Embryonic facial prominence (tissue), 1 donor: Measurements from ENCODE around the gene CNPY4.
A peak's percentile ranks its signal among the peaks of the same experiment; 100 is the strongest.

Source experiments
- DNase-seq: peaks from one replicate; pipeline ENCODE4 v3.0.0-alpha.2; 2016; ENCODE audit errors: extremely low spot score

Gene CNPY4

DNA sequence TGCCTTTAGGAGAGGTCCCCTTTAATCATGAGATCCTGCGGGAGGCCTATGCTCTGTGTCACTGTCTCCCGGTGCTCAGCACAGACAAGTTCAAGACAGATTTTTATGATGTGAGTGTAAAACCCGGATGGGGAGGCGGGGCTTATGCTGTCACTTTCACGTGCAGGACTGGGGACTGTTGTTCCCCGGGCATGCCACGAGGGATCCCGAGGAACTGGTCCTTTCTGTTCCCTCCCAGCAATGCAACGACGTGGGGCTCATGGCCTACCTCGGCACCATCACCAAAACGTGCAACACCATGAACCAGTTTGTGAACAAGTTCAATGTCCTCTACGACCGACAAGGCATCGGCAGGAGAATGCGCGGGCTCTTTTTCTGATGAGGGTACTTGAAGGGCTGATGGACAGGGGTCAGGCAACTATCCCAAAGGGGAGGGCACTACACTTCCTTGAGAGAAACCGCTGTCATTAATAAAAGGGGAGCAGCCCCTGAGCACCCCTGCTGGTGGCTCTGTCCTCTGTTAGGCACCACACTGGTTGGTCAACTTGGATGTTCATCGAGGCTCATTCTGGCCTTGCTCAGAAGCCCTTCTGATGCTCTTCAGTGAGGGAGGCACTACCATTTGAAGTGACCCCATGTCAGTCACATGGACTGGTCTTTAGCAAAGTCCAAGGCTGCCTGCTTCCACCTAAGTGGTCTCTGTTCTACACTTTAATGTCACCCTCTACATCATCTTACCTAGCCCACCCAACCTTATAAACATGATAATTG, 27.8 kb upstream of the CNPY4 start:
- no peak for DNase-seq

- DNase-seq, result no peak
Measured at GRCh38 chr7:100093054-100093453, 26.4 kb upstream of the CNPY4 start.

- no peak for DNase-seq
Measured at GRCh38 chr7:100093498-100093897, 25.9 kb upstream of the CNPY4 start.

DNA sequence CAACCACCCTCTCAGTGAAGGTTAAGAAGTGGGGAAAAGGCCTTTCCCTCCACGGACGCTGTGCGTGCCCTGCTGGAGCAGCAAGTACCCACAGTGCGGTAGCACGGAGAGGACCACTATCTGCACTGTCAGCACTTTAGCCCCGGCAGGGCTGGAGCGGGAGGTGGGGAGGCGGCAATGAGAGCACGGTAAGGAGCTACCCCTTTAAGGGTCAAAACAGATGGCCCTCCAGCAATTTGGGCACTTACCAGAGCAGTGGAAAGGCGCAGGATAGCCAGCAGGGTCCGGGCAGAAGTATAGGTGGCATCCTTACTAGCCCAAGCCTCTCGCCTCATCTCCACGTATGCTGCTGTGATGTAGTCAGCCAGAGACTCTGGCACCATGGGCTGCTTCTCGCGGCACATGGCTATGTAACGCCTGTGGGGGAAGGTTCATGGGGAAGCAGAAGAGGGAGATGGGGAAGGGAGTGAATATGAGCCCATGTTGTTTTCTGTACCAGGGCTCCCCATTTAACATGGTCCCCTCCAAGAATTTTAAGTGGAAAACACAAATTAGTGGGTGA, 25.4 kb upstream of the CNPY4 start:
- DNase-seq, result no peak

GRCh38 chr7:100095289-100095688, 24.1 kb upstream of the CNPY4 start:
- no peak for DNase-seq

DNA sequence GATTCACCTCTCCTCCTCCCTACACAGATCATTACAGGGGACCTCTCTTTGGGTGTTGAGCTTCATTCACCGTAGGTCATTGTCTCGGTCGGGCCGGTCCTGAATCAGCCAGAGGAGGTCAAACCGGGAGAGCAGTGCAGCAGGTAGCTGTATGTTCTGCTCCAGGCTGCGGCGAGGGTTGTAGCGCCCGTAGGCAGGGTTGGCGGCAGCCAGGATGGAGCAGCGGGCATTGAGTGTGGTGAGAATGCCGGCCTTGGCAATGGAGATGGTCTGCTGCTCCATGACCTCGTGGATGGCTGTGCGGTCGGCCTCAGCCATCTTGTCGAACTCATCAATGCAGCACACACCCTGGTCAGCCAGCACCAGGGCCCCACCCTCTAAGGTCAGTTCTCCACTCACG, 23.7 kb upstream of the CNPY4 start:
- DNase-seq, result no peak

DNA sequence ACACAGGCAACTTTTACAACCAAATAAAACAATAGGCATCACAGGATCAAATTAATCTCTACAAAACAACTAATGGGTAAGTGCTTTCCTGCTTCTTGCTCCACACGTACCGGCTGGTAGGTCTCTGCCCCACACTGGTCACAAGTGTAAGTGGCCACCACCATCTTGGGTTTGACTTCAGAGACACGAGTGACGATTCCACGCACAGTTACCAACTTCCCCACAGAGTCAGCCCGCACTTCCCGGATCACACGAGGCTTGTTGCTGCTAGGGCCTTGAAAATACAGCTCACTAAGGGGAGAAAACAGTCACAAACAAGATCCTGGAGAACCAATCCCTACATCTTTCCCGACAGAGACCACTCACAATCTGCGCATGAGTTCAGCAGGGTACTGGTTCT, 20.5 kb upstream of the CNPY4 start:
- no peak for DNase-seq

GRCh38 chr7:100099452-100099851, 20.0 kb upstream of the CNPY4 start:
- DNase-seq, result no peak

DNA sequence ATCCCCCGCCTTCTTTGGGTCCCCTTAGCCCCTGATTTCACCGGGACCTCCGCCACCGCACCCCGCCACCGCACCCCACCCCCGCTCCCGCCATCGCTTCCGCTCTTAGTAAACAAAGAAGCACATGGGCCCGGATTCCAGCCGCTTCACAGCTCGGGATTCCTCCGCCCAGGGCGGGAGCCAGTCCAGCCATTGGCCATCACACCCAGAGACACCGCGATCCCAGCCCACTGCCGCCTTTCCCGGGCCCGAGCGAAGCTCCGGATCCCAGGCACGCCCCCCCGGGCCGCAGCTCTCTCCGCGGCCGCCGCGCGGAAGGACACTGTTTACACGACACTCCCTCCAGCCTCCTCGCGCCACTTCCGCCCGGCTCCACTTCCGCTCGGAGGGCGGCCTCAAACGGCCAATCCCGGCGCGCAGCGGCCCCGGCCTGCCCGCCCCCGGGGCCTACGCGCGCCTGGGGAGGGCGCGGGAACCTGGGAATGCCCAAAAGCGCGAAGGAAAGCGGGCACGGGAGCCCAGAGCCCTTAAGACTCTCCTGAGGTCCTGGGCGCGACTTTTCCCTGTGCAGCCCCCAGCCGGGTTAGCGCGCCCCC, 18.9 kb upstream of the CNPY4 start:
- DNase-seq, result peak; percentile 88

DNA sequence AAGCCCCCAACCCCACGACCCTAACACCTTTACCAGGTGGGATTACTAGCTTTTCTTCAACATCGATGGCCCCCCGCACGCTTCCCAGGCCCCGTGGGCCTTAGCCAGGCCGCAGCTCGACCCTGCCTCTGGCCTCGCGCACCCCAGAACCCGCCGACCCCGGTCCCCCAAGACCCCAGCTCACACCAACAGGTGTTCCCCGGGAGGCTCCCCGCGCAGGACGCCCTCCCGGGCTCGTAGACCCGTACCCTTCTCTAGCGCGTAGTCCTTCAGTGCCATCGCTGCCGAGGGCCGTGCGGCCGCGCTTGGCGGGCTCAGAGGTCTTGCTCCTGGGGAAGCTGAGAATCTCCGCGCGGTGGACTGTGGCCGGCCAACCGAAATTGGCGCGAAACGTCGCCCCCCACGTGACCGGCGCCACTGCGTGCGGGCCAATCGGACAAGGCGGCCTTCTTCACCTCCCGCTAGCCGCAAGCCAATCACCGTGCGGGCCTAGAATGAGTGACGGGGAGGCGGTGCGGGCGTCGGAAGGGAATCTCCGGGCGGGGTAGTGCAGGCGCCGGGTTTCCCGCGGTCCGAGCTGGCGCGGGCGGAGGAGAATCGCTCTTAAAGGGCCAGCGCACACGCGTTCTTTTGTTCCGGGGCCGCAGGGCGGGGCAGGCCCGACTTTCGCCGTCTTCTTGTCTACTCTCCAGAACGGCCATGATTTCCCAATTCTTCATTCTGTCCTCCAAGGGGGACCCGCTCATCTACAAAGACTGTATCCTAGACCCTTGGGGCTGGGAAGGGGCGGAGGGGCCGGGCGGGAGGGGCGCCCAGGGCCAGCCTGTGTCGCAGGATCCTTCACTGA, 18.2 kb upstream of the CNPY4 start, which contains the start of the genes AP4M1 and MCM7:
Gene AP4M1 (plus strand): TSS at position 628 of the 847 bp plus-strand sequence. CDS start 72 bp downstream, at position 700.
Gene MCM7 (minus strand): TSS at position 382 of the 847 bp plus-strand sequence. CDS start 103 bp downstream, at position 279.
- peak; percentile 96 for DNase-seq

- no peak for DNase-seq
Measured at GRCh38 chr7:100102950-100103840, 16.2 kb upstream of the CNPY4 start.

- DNase-seq, result no peak
Measured at GRCh38 chr7:100105534-100105933, 13.9 kb upstream of the CNPY4 start.

DNA sequence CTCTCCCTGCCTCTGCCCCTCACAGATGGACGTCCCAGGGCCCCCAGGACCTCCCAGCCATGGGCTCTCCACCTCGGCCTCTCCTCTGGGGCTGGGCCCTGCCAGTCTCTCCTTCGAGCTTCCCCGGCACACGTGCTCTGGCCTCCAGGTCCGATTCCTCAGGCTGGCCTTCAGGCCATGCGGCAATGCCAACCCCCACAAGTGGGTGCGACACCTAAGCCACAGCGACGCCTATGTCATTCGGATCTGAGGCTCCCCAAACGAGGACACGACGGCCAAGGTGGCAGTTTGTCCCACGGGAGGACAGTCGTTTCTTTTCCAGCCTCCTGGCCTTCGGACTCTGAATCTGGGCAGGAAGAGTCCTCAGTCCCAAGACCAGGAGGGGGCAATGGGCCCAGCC, 12.8 kb upstream of the CNPY4 start:
- no peak for DNase-seq

GRCh38 chr7:100107125-100107737, 12.2 kb upstream of the CNPY4 start:
- no peak for DNase-seq

DNA sequence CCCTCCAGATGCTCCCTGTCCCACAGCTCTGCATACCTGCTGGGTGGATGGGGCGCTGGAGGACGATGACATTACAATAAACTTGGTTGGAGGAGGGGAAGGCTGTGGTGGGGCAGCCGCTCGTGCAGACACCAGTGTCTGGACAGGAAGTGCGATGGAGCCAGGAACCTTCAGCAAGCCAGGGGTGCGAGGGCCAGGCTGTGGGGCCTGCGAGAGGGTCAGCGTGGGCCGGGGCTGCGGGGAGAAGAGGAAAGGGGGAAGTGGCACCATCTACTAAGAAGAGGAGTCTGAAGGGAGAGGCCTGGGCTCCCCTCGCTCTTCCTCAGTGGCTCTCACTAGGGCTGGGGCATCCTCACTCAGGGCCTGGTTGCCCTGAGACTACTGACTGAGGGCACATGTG, 11.5 kb upstream of the CNPY4 start:
- DNase-seq, result no peak

DNA sequence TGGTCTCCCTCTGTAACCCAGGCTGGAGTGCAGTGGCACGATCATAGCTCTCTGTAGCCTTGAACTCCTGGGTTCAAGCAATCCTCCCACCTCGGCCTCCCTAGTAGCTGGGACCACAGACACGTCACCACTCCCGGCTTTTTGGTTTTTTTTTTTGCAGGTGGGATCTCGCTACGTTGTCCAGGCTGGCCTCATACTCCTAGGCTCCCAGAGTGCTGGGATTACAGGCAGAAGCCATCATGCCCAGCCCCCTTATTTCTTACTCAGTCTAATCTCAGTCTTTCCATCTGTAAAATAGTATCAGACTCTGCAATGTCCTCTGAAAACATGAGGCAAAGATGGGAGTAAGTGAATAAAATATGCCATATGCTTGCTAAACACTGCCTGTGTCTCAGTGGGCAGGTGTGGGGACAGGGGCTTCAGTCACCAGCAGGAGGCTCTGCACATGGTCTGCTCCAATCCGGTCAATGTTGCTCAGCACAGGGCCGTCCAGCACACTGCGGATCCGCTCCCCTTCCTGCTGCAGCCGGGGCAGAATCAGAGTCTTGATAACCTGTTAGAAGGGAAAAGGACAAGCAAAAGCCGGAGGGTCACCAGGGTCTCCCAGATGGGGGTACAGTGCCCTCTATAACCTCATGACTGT, 9.8 kb upstream of the CNPY4 start:
- DNase-seq, result no peak

DNA sequence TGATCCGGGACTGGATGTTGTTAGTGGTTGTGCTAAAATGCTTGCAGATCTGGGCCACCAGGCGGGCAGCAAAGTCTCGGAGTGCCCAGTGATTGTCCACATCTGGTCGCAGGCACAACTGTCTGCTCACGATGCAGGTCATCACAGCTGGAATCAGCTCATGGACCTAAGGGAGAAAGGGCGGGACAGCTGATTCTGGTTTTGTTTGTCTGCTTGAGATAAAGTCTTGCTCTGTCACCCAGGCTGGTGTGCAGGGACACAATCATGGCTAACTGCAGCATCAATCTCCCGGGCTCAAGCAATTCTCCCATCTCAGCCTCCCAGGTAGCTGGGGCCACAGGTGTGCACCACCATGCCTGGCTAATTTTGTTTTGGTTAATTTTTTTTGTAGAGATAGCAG, 8.3 kb upstream of the CNPY4 start:
- no peak for DNase-seq

GRCh38 chr7:100111914-100112313, 7.5 kb upstream of the CNPY4 start:
- no peak for DNase-seq

DNA sequence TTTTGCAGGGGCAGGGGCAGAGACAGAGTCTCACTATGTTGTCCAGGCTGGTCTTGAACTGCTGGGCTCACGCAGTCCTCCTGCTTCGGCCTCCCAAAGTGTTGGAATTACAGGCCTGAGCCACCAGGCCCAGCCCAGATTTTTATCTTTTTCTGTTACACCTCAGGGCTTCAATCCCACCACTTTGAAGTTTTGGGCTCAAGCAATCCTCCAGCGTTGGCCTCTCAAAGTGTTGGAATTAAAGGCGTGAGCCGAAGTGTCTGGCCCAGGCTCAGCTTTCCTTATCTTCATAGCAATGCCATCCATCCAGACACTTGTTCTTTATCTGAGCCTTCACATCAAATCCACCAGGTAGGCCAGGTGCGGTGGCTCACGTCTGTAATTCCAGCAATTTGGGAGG, 4.4 kb upstream of the CNPY4 start:
- DNase-seq, result no peak

- DNase-seq, result no peak
Measured at GRCh38 chr7:100118388-100119071, 904 bp upstream of the CNPY4 start.
